HepG2 (cell line): ENCODE data around the gene MGAT4D. TPM values are rescaled to one million over a fixed set of nuclear protein-coding genes. Genes with fewer than 3 reads are reported as not detected.

Source experiments
- AHDC1 ChIP-seq: sonication (generic); formaldehyde crosslinking; IDR thresholded peaks from 2 replicates; pipeline ENCODE4 v1.5.1; 2020; ENCODE audit warnings: mild to moderate bottlenecking, missing genetic modification reagents, borderline replicate concordance
- DR1 ChIP-seq: sonication (generic); formaldehyde crosslinking; IDR thresholded peaks from 2 replicates; pipeline ENCODE4 v1.8.0; 2021; ENCODE audit warnings: mild to moderate bottlenecking, missing genetic modification reagents, inconsistent platforms
- IRF9 ChIP-seq: sonication (generic); formaldehyde crosslinking; IDR thresholded peaks from 2 replicates; pipeline ENCODE4 v1.8.0; 2022; ENCODE audit warnings: missing genetic modification reagents, mild to moderate bottlenecking, borderline replicate concordance
- NFKBIZ ChIP-seq: IDR thresholded peaks from 2 replicates; pipeline ENCODE4 v1.6.1; 2018; ENCODE audit warnings: missing genetic modification reagents, missing compliant biosample characterization
- NR2F1 ChIP-seq, 2 experiments: fragments of 450-650 bp in 1 of 2; formaldehyde crosslinking in 1 of 2; IDR thresholded peaks; 2 replicates each; pipeline versions ENCODE4 v1.5.0 to v1.6.1; 2016 to 2020; ENCODE audit warnings: mild to moderate bottlenecking in 1 of 2, missing compliant biosample characterization in 1 of 2, missing genetic modification reagents in 1 of 2, moderate library complexity in 1 of 2
- RAD21 ChIP-seq: fragments of 450-650 bp; formaldehyde crosslinking; IDR thresholded peaks from 2 replicates; pipeline ENCODE4 v1.5.0; 2020; ENCODE audit warnings: mild to moderate bottlenecking
- ZBTB40 ChIP-seq, 2 experiments: fragments of 450-650 bp in 1 of 2; sonication (generic) in 1 of 2; formaldehyde crosslinking in 1 of 2; IDR thresholded peaks; 2 replicates each; pipeline versions ENCODE4 v1.6.1 to v1.8.0; 2016 to 2022; ENCODE audit warnings: antibody characterized with exemption in 1 of 2, mild to moderate bottlenecking in 1 of 2, missing genetic modification reagents in 1 of 2
- ZNF275 ChIP-seq: sonication (generic); formaldehyde crosslinking; IDR thresholded peaks from 2 replicates; pipeline ENCODE4 v1.8.0; 2022; ENCODE audit warnings: missing genetic modification reagents, mild to moderate bottlenecking, inconsistent platforms, borderline replicate concordance
- polyA plus RNA-seq, 8 experiments: library from polyadenylated mRNA; depleted of rRNA in 3 of 8; stranded (reverse) in 7 of 8; unstranded in 1 of 8; fragments of >200 nt; fragmentation: Illumina TruSeq in 4 of 8; extraction: Trizol in 4 of 8; gene quantifications; 2 replicates each; pipeline versions ENCODE4 v1.2.1 to v1.2.3, GENCODE V29; 2011 to 2016; ENCODE audit warnings: low read depth in 4 of 8, missing spikeins in 1 of 8, mixed read lengths in 1 of 8; ENCODE audit not compliant: insufficient read depth in 1 of 8
- total RNA-seq, 5 experiments: library from RNA; depleted of rRNA; stranded (reverse); fragments of >200 nt; fragmentation: Illumina TruSeq; extraction: Trizol; gene quantifications; 2 replicates each; pipeline ENCODE4 v1.2.3, GENCODE V29; 2016; ENCODE audit warnings: low read depth in 1 of 5

The MGAT4D gene
- total and polyA plus RNA-seq, 2 of the 13 experiments (the other 11 are each of a cell fraction or from before 2014, with no cell fraction given): not detected

GRCh38 chr4:140523857-140524742, 26.0 kb upstream of the MGAT4D start, which contains the start of gene ELMOD2 (continued):
- TF ChIP-seq AHDC1 (CRISPR knock-in tag): peak; percentile 57; the same call in 1 of the 2 replicates
- 0 out of 2 replicates have a peak, but pooled peaks have one; percentile 18 for TF ChIP-seq NFKBIZ (CRISPR knock-in tag)
- peak; percentile 16; the same call in 1 of the 2 replicates for TF ChIP-seq IRF9 (CRISPR knock-in tag)
- no peak for TF ChIP-seq NR2F1 (CRISPR knock-in tag; IDR thresholded peaks at IDR 0.05)
- peak; percentile 47; the same call in 1 of the 2 replicates for TF ChIP-seq RAD21
- 0 out of 2 replicates have a peak, but pooled peaks have one; percentile 67 for TF ChIP-seq ZNF275 (CRISPR knock-in tag)
- TF ChIP-seq DR1 (CRISPR knock-in tag): peak; percentile 60; the same call in 1 of the 2 replicates
- peak; percentile 46 for TF ChIP-seq ZBTB40 (IDR thresholded peaks at IDR 0.05)
- no peak; the same call in 1 of the 2 replicates for TF ChIP-seq ZBTB40 (CRISPR knock-in tag; IDR thresholded peaks at IDR 0.05)
